GM12801 (cell line): ENCODE data around the gene TBX19.

Experiments
- CTCF ChIP-seq: IDR thresholded peaks from one replicate; pipeline ENCODE4 v1.5.1; 2011; ENCODE audit warnings: control low read depth; ENCODE audit not compliant: insufficient read length; ENCODE audit errors: extremely low read depth

TBX19 gene

GRCh38 chr1:168295411-168296114 is 14.9 kb downstream of the TBX19 start:
- no peak for TF ChIP-seq CTCF

- no peak for TF ChIP-seq CTCF
Observed at GRCh38 chr1:168297019-168297730, 16.5 kb downstream of the TBX19 start.

- no peak for TF ChIP-seq CTCF
Observed at GRCh38 chr1:168298446-168298845, 17.8 kb downstream of the TBX19 start.

GRCh38 chr1:168300626-168301025 is 19.9 kb downstream of the TBX19 start:
- TF ChIP-seq CTCF = no peak

GRCh38 chr1:168301664-168302320 is 21.1 kb downstream of the TBX19 start:
- no peak for TF ChIP-seq CTCF

GRCh38 chr1:168303716-168304540 is 23.3 kb downstream of the TBX19 start:
- TF ChIP-seq CTCF = no peak

- TF ChIP-seq CTCF = no peak
Observed at GRCh38 chr1:168304865-168305264, 24.2 kb downstream of the TBX19 start.
